ENCODE measurements around the gene ARHGEF1. TPM values are rescaled to one million over a fixed set of nuclear protein-coding genes. Genes with fewer than 3 reads are reported as not detected.

The ARHGEF1 gene
- total RNA-seq, 1 donor from 2014 or later: 70.5 TPM

GRCh38 chr19:41951686-41952172 lies 68.7 kb downstream of the ARHGEF1 start:
- Mint-ChIP-seq H3K27ac (ENCODE audit: unreplicated experiment) (peak overlapping the region; percentile 49), H3K4me1 (ENCODE audit: low read depth) (peaks cover 5% of the 10 kb centered on the region), H3K27me3 (ENCODE audit: low read depth) (no peaks in the 10 kb centered on the region), H3K36me3 (ENCODE audit: low read depth) (peaks cover 4% of the 10 kb centered on the region), H3K9me3 (ENCODE audit: low read depth) (no peaks in the 10 kb centered on the region), H3K4me3 (ENCODE audit: unreplicated experiment) (peak overlapping the region; percentile 46)
- no peak for DNase-seq (ENCODE audit: low spot score)
- TF ChIP-seq CTCF (IDR thresholded peaks at IDR 0.05): peak; percentile 96

DNA sequence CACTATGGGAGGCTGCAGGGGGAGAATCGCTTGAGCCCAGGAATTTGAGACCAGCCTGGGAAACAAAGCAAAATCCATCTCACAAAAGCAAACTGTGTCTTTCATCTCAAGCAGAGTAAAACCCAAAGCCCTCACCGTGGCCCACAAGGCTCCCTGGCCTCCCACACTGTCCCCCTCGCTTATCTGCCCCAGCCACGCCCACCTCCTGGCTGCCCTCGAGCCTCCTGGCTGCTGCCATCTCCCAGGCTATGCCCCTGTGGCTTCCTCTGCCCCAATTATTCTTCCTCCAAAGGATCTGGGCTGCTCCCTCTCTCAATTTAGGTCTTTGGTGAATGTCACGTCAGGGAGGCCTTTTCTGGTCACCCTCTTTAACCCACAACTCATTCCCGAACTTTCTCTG lies 72.5 kb downstream of the ARHGEF1 start:
- DNase-seq (ENCODE audit: low spot score): no peak
- Mint-ChIP-seq H3K36me3 (ENCODE audit: low read depth) (peaks cover 6% of the 10 kb centered on the region), H3K9me3 (ENCODE audit: low read depth) (no peaks in the 10 kb centered on the region), H3K27ac (ENCODE audit: unreplicated experiment) (no peak overlapping the region), H3K4me3 (ENCODE audit: unreplicated experiment) (no peak overlapping the region), H3K27me3 (ENCODE audit: low read depth) (no peaks in the 10 kb centered on the region), H3K4me1 (ENCODE audit: low read depth) (peaks cover 25% of the 10 kb centered on the region)
- TF ChIP-seq CTCF (IDR thresholded peaks at IDR 0.05): no peak

- H3K27ac Mint-ChIP-seq (ENCODE audit: unreplicated experiment): peak overlapping the region; percentile 27
- no peak for DNase-seq (ENCODE audit: low spot score)
- no peak for TF ChIP-seq CTCF (IDR thresholded peaks at IDR 0.05)
- H3K36me3 Mint-ChIP-seq (ENCODE audit: low read depth): peaks cover 6% of the 10 kb centered on the region
- H3K4me1 Mint-ChIP-seq (ENCODE audit: low read depth): peaks cover 24% of the 10 kb centered on the region
- H3K9me3 Mint-ChIP-seq (ENCODE audit: low read depth): no peaks in the 10 kb centered on the region
- H3K27me3 Mint-ChIP-seq (ENCODE audit: low read depth): no peaks in the 10 kb centered on the region
- peak overlapping the region; percentile 40 for H3K4me3 Mint-ChIP-seq (ENCODE audit: unreplicated experiment)
Measured at GRCh38 chr19:41956621-41957020, 73.6 kb downstream of the ARHGEF1 start.

Small RNA genes lying within 50 kb of the gene (microRNA-seq; reads per million reads assigned to microRNA genes)
- not detected for gene MIR6797 (ENCODE audit: borderline number of aligned reads)

Other genes starting within 250 kb of the ARHGEF1 start
- not detected in 3 replicates for gene CEACAM7, start 194.9 kb upstream of the ARHGEF1 start, total RNA-seq
- gene CEACAM5, start 174.6 kb upstream of the ARHGEF1 start, total RNA-seq: not detected in 3 replicates
- not detected in 3 replicates for gene CEACAM6, start 127.7 kb upstream of the ARHGEF1 start, total RNA-seq
- not detected in 3 replicates for gene CEACAM3, start 86.6 kb upstream of the ARHGEF1 start, total RNA-seq
- not detected in 3 replicates for gene LYPD4, start 38.5 kb upstream of the ARHGEF1 start, total RNA-seq
- gene DMRTC2, start 38.1 kb upstream of the ARHGEF1 start, total RNA-seq: not detected in 3 replicates
- gene RPS19, start 22.9 kb upstream of the ARHGEF1 start, total RNA-seq: 1,424 to 1,797 TPM (median 1,457 TPM) in 3 replicates
- 0.36 TPM in 1 of 3 replicates, not detected in the others for gene CD79A, start 5.9 kb upstream of the ARHGEF1 start, total RNA-seq
- gene ERFL, start 45.3 kb downstream of the ARHGEF1 start, total RNA-seq: 0.27 to 0.44 TPM (median 0.35 TPM) in 3 replicates
- gene RABAC1, start 76.1 kb downstream of the ARHGEF1 start, total RNA-seq: 282 to 302 TPM (median 295 TPM) in 3 replicates
- gene ATP1A3, start 111.0 kb downstream of the ARHGEF1 start, total RNA-seq: 0.10 to 0.85 TPM (median 0.64 TPM) in 3 replicates
- gene GRIK5, start 187.0 kb downstream of the ARHGEF1 start, total RNA-seq: 0.36 to 0.59 TPM (median 0.37 TPM) in 3 replicates
- 11.2 to 13.0 TPM (median 12.4 TPM) in 3 replicates for gene ZNF574, start 193.0 kb downstream of the ARHGEF1 start, total RNA-seq
- 0.58 to 1.5 TPM (median 0.62 TPM) in 3 replicates for gene POU2F2, start 249.3 kb downstream of the ARHGEF1 start, total RNA-seq